WTC11 (cell line): ENCODE data around the gene ZSWIM9.

Experiments used
- ATF1 ChIP-seq: sonication (generic); formaldehyde crosslinking; IDR thresholded peaks from 2 replicates; pipeline ENCODE4 v1.8.1; 2023; ENCODE audit warnings: mild to moderate bottlenecking, moderate library complexity, missing genetic modification reagents
- CTCF ChIP-seq: fragments of 200-600 bp; IDR thresholded peaks from 2 replicates; pipeline ENCODE4 v1.8.0; 2022; ENCODE audit warnings: antibody characterized with exemption
- EMX1 ChIP-seq: fragments of 250-450 bp; sonication (Bioruptor Pico); IDR thresholded peaks from 2 replicates; pipeline ENCODE4 v1.8.0; 2021; ENCODE audit warnings: mild to moderate bottlenecking
- FOXK1 ChIP-seq: sonication (generic); formaldehyde crosslinking; IDR thresholded peaks from 2 replicates; pipeline ENCODE4 v1.8.0; 2022; ENCODE audit warnings: mild to moderate bottlenecking, moderate library complexity, missing genetic modification reagents
- JUN ChIP-seq: sonication (generic); formaldehyde crosslinking; IDR thresholded peaks from 2 replicates; pipeline ENCODE4 v1.8.0; 2023; ENCODE audit warnings: mild to moderate bottlenecking, missing genetic modification reagents
- MAX ChIP-seq: sonication (generic); formaldehyde crosslinking; IDR thresholded peaks from 2 replicates; pipeline ENCODE4 v1.8.0; 2022; ENCODE audit warnings: mild to moderate bottlenecking, missing genetic modification reagents
- NFYB ChIP-seq: sonication (generic); formaldehyde crosslinking; conservative IDR thresholded peaks from 2 replicates; pipeline ENCODE4 v1.8.0; 2022; ENCODE audit warnings: low read depth, missing genetic modification reagents
- PRDM15 ChIP-seq: sonication (generic); formaldehyde crosslinking; IDR thresholded peaks from 2 replicates; pipeline ENCODE4 v1.8.0; 2022; ENCODE audit warnings: missing genetic modification reagents
- STAT6 ChIP-seq: sonication (generic); formaldehyde crosslinking; conservative IDR thresholded peaks from 2 replicates; pipeline ENCODE4 v1.8.1; 2023; ENCODE audit warnings: mild to moderate bottlenecking, low read depth, missing genetic modification reagents, moderate library complexity
- USF2 ChIP-seq: sonication (generic); formaldehyde crosslinking; IDR thresholded peaks from 2 replicates; pipeline ENCODE4 v1.8.1; 2023; ENCODE audit warnings: mild to moderate bottlenecking, missing genetic modification reagents, moderate library complexity
- ZBTB21 ChIP-seq: sonication (generic); formaldehyde crosslinking; IDR thresholded peaks from 2 replicates; pipeline ENCODE4 v1.8.1; 2023; ENCODE audit warnings: mild to moderate bottlenecking, missing genetic modification reagents, borderline replicate concordance
- ZNF416 ChIP-seq: fragments of 250-450 bp; sonication (Bioruptor Pico); IDR thresholded peaks from 2 replicates; pipeline ENCODE4 v1.9.0; 2021; ENCODE audit warnings: mild to moderate bottlenecking, inconsistent platforms

- TF ChIP-seq FOXK1 (CRISPR knock-in tag), result no peak
- no peak for TF ChIP-seq EMX1 (CRISPR knock-in tag)
- no peak for TF ChIP-seq MAX
- peak; percentile 79 for TF ChIP-seq CTCF
- no peak for TF ChIP-seq ATF1
- no peak for TF ChIP-seq PRDM15 (CRISPR knock-in tag)
- TF ChIP-seq NFYB (CRISPR knock-in tag), result no peak
- no peak for TF ChIP-seq USF2 (CRISPR knock-in tag)
- no peak for TF ChIP-seq ZNF416 (CRISPR knock-in tag)
- TF ChIP-seq ZBTB21 (CRISPR knock-in tag), result no peak
- no peak for TF ChIP-seq JUN (CRISPR knock-in tag)
- TF ChIP-seq STAT6, result no peak
Observed at GRCh38 chr19:48152551-48152950, 17.9 kb upstream of the ZSWIM9 start.
